PC-3 (cell line): ENCODE results near the gene TNPO3.

Source experiments
- CTCF ChIP-seq: fragments of 300-600 bp; sonication (generic); conservative IDR thresholded peaks from 2 replicates; pipeline ENCODE4 v1.5.1; 2017; ENCODE audit warnings: antibody characterized with exemption, low read depth, mild to moderate bottlenecking, low read length
- EZH2 ChIP-seq: fragments of 300-600 bp; sonication (generic); IDR thresholded peaks from one replicate; pipeline ENCODE4 v1.6.1; 2017; ENCODE audit warnings: antibody characterized with exemption, mild to moderate bottlenecking, low read length; ENCODE audit not compliant: unreplicated experiment
- EZH2phosphoT487 ChIP-seq: fragments of 300-600 bp; sonication (generic); IDR thresholded peaks from 2 replicates; pipeline ENCODE4 v1.6.1; 2018; ENCODE audit warnings: mild to moderate bottlenecking, antibody characterized with exemption, low read length, borderline replicate concordance

GRCh38 chr7:128918016-128918665 is 136.8 kb downstream of the TNPO3 start:
- TF ChIP-seq CTCF (no peak), EZH2phosphoT487 (no peak), EZH2 (no peak)
